HG02610 (cell line): ENCODE data around the gene TYSND1.
"Not testable (repeated sequence)": the region's sequence is repeated elsewhere in the genome, so short reads cannot be mapped to it uniquely, and the experiment has no call there.

ENCODE experiments used
- ATAC-seq: cut with Tn5 transposase; IDR thresholded peaks from one replicate; pipeline ENCODE4 v1.9.1; 2021; ENCODE audit warnings: mild to moderate bottlenecking, moderate library complexity; ENCODE audit not compliant: unreplicated experiment

TYSND1 gene, protein sequence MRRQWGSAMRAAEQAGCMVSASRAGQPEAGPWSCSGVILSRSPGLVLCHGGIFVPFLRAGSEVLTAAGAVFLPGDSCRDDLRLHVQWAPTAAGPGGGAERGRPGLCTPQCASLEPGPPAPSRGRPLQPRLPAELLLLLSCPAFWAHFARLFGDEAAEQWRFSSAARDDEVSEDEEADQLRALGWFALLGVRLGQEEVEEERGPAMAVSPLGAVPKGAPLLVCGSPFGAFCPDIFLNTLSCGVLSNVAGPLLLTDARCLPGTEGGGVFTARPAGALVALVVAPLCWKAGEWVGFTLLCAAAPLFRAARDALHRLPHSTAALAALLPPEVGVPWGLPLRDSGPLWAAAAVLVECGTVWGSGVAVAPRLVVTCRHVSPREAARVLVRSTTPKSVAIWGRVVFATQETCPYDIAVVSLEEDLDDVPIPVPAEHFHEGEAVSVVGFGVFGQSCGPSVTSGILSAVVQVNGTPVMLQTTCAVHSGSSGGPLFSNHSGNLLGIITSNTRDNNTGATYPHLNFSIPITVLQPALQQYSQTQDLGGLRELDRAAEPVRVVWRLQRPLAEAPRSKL

DNA sequence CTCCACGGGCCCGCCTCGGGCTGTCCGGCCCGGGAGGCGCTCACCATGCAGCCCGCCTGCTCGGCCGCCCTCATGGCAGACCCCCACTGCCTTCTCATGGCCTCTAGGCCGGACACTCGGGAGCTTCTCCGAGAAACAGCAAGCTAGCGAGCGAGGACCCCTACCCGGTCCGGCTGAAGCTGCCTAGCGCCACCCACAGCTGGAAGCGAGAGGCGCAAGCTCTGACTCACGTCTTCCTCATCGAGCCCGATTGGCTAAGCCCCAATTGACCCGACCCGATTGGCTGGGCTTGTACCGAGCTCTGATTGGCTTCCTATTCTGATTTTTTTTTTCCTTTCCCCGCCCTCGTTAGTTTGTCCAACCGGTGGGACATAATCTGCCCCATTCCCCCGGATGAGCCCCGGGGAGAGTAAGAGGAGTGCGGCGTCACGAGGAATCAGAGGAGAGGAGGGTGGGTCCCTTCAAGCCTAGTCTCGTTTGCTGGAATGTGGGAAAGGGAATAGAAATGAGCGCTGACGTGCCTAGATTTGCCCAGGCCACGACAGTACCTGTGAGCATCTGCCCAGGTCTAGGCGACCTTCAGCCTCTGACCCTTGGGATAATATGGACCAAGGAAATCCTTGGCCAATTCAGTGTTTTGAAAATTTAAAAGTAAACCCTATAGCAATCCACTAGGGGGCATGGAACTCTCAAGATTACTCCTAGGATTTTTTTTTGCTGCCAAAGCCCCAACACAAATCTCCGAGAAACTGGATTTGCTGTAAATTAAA is at the start of gene TYSND1:
Gene TYSND1, minus strand, starts transcription at position 212 of the 770 bp plus-strand sequence. Its CDS starts 114 bp downstream, at position 98.
- peak; percentile 92 for ATAC-seq

DNA sequence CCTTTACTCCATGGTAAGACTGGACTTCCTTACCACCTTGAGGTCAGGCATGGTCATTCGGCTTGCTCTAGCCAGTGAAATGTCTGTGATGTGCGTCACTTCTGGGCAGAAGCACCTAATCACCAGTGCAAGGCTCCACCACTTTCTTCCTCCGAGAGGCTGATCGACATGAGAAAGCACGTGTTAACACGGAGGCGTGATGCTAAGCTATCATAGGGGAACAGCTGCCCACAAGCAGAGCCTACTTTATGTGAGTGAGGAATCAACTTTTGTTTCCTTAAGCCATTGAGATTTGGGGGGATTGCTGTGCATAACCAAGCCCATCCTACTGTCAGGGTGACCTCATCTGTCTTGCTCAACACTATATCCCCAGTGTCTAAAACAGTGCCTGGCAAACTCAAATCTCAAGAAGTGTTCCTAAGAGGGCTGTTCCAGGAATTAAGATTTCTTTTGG is 46.9 kb upstream of the TYSND1 start:
- no peak for ATAC-seq

DNA sequence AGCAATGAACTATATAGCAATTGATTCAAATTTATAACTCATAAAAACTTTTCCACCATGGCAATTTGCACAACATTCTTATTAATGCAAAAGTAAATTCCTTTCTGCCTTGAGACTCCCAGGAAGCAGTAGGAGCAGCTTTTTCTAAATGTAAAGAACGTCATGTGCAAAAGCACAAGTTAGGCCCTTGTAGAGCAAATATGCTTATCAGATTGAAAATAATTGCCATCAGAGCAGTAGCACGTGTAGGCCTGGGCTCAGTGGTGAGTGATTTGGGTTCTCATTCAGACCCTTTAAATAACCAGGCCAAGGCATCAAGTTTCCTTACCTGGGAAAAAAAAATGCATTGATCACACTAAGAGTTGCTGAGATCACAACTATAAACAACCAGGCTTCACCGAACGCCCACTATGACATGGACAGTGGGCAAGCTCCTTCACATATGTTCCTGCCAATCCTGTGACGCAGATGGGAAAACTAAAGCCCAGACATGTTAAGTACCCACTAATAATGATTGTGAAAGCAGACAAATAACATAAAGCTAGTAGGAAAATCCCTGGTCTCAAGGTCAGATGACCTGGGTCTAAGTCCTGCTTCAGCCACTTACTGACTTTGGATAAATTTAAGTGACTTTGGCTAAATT is 45.9 kb upstream of the TYSND1 start:
- no peak for ATAC-seq

DNA sequence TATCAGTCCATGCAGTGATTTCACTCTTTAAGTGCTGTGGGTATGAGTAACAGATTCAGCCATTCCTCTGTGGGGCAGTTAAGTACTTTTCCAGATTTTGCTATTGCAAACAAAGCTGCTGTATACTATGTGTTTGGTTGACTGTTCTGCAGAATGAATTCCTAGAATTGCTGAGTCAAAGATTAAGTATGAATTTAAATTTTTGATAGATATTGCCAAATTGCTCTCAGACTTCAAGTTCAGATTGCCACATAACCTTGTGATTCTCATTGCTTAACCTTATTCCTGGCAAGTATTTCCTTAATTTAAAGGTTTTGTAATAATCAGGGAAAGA is 45.4 kb upstream of the TYSND1 start:
- no peak for ATAC-seq

DNA sequence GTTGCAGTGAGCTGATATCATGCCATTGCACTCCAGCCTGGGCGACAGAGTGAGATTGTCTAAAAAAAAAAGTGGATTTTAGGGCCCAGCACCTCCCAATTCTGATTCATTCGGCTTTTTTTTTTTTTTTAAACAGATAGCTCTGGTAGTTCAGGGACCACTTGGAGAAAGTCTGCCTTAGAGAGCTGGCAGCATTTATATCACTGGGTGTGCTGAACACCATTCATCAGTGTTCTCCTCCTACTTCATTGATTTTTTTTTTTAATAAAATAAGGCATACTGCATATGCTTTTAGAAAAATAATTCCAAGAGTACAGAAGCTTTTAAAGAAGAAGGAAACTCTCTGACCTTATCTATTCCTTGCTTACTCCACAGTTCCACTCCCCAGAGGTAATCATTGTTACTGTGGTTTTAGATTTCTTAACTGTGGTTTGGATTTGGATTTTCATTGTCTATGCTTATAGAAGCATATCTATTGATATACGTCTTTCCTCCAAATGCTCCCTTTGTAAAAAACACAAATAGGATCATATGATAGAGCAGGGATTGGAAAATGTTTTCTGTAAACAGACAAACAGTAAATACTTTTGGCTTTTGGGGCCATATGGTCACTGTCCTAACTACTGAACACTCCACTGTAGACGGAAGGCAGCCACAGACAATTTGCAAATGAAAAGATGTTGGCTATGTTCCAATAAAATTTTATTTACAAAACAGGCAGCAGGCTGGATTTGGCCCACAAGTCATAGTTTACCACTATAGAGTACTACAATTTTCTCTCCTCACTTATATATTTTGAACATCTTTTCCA is 44.9 kb upstream of the TYSND1 start:
- no peak for ATAC-seq

DNA sequence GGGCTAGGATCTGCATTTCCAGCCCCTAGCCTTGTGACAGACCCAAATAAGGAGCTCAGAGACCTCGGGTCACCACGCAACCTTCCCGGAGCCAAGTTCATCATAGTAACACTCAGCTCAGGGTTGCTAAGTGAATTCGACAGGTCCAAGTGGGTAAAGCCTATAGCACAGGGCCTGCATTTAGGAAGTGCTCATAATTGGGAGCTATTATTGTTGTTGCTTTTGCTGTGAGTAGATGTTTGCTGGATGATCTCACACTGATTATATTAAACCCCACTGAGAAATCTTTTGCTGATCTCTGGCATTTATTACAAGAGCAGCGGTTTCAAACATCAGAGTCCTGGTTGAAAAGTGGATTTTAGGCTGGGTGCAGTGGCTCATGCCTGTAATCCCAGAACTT is 44.1 kb upstream of the TYSND1 start:
- no peak for ATAC-seq

DNA sequence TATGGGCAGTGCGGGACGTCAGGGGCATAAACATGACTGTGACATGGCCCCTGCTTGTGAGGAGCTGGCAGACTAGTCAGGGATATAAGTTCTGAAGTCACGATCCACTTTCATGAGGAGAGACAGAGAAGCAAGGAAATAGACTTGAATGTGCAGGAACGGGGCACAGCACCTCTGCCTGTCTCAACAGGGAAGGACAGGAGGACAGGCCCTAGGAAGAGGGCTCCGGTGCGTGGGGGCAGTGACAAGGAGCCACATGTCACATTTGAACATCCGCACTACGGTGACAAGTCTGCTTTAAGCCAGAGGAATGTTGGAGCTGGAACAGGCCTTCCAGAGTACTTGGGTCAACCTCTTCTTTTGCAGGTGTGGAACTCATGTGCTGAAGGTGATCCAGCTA is 43.6 kb upstream of the TYSND1 start:
- no peak for ATAC-seq

DNA sequence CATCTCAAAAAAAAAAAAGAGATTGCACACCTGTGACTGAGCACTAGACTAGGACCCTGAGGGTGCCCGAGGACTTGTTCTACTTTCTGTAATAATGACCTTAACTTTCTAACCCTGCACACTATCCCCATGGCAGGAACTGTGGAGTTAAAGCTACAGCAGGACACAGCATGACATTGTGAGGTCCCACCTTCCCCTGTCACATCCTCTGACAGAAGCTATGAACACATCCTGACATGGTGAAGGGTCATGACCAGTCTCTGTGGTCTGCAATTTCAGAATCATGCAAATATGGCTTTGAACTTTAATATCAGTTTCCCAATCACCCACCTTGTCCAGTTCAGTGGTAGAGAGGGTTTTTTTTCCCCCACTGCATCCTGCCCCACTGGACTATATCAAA is 42.3 kb upstream of the TYSND1 start:
- ATAC-seq, result no peak

DNA sequence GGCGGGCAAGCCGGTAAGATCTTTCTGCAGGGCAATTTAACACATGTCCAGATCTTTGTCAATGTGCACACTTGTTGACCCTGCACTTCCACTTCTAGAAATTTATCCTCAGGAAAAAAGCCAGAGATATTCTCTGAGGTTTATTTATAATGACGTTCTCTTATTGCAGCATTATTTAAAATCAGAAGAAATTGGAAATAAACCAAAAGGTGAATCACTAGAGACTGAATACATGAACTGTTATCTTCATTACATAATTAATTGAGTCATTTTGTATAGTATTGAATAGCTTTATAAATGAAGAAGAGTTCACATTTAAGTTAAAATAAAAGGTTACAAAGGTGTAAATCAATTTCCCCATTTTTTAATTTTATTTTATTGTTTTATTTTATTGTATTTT is 40.1 kb upstream of the TYSND1 start:
- no peak for ATAC-seq

DNA sequence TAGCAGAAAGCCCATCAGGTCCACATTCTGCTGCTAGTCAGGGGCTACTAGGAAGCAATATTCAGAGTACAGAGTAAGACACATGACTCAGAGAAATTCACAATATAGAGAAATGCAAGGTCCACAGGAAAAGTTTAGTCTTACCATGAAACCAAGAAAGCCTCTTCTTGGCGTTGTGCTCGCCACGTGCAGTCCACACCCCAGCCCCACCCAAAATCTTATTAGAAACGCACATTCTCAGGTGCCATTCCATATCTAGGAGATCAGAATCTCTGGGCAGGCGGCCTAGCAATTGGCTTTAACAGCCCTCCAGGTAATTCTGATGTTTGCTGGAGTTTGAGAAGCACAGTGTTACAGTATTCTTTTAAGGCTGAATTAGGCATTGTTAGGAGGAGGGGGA is 39.6 kb upstream of the TYSND1 start:
- no peak for ATAC-seq

DNA sequence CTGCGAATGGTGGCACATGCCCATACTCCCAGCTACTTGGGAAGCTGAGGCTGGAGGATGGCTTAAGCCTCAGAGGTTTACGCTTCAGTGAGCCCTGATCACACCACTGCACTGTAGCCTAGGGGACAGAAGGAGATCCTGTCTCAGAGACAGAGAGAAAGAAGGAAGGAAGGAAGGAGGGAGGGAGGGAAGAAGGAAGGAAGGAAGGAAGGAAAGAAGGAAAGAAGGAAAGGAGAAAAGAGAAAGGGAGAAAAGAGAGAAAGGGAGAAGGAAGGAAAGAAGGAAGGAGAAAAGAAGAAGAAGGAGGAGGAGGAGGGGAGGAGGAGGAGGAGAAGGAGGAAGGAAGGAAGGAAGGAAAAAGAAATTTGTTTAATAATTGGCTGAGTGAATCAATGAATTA is 36.8 kb upstream of the TYSND1 start:
- ATAC-seq, result no peak

DNA sequence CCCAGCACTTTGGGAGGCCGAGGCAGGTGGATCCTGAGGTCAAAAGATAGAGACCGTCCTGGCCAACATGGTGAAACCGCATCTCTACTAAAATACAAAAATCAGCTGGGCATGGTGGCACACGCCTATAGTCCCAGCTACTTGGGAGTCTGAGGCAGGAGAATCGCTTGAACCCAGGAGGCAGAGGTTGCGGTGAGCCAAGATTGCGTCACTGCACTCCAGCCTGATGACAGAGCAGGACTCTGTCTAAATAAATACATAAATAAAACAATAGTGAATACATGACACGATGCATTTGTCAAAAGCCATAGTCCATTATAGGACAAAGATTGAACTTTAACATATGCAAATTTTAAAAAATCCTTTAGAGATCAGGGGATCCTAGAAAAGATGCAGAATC is 32.7 kb upstream of the TYSND1 start:
- ATAC-seq, result not testable (repeated sequence)

DNA sequence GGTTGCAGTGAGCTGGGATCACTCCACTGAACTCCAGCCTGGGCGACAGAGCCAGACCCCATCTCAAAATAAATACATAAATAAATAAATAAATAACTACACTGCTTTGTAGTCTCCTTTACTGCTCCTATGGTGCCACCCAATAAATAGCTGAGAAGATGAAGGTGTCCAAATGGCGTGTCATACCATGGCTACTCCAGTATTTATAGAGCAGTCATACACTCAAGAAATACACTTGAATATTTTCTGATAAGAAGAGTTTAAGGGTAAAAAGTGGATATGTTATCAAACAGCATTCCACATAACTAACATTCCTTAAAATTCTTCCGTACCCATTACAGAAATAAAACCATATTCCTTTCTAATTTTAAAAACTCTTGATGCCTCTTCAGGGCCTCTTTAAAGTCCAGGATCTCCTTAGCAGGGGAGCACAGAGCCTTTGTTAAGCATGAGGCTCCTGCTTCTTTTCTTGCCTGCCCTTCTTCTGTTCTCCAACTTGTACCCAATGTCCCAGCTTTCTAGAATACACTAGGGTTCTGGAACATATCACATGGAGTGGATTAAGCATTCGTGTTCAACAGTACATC is 31.7 kb upstream of the TYSND1 start:
- no peak for ATAC-seq

DNA sequence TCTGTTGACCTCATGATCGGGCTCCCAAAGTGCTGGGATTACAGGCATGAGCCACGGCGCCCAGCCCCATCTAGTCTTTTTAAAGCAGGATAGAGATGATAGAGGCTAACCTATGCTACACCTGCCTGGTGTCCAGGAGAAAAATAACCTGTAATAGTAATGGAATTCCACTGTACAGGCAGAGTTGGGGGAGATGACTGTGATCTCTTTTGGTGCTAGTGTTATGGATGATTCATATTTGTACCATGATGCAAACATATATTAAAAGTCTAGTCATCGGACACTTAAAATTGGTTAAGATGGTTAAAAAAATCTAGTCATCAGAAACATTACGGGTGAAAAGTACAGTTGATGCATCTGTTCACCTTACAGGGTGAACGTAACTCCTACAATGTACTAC is 29.9 kb upstream of the TYSND1 start:
- ATAC-seq, result no peak

DNA sequence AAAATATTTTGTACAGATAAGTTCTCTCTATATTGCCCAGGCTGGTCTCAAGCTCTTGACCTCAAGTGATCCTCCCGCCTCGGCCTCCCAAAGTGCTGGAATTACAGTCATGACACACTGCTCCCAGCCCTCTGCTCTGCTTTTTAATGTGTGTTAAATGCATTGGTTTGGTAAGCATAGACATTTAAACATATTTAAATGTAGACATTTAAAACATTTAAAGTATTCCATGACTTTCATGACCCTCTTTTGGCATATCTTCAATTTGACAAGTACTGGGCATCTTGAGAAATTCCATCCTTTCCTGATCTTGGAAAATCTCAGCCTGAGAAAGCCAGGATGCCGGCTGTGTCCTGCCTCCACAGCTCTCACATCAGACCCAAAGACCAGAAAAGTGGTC is 29.0 kb upstream of the TYSND1 start:
- no peak for ATAC-seq

DNA sequence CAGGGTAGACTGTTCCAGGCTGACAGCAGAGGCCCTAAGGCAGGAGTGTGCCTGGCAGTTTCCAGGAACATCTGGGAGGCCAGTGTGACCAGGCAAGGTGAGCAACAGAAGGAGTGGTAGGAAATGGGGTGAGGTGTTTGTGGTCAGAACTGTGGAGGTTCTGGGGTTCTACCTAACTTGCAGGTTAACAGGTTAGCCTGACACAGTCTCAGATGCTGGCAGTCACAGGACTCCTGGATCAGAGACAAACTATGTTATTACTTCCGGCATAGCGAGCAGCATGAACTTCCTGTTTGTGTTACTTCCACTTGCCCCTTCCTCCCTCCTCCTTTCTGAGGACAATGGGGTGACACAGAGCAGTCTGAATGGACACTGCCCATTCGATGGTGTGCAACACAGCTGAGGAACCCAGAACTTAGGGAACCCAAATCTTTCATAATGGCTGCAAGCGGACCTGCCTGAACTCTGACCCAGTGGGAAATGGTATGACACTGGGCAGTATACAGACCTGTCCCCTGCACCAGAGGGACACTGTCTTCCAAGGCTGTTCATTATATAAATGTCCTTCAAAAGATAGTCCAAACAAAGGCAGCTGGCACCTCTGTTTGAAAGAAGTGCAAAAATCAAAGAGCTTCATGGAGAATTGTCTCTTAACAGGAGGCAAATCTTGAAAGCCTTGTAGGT is 27.7 kb upstream of the TYSND1 start:
- ATAC-seq, result no peak

DNA sequence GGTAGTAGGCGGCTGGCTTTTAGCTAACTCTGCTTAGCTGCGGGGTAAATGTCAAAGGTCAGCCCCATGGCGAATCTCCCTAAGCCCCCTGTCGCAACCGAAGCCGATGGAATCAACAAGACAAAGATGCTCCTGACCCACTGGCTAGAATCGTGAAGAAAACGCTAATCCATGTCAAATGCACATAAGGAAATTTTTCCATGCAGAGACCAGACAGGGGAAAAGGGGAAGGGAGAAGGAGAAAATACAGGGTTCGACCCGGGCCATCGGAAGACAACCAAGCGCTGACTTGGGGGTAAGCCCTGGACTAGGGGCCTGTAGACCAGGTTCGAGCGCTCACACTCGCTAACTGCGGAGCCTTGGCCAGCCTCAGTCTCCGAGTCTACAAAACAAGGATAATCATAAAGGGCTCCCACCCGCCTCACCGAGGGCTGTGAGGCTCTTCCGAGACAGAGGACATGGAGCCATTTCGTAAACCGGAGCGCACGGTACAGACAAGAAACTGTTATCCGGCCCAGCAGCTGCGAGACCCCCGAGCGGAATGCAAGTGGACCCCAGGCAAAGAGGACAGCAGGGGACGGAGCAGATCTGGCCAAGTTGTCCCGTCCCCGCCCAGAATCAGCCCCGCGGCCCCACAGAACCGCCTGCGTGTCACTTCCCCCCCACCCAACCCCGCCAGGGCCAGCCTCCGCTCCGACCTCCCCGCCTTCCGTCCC is 23.3 kb upstream of the TYSND1 start:
- peak; percentile 7 for ATAC-seq

DNA sequence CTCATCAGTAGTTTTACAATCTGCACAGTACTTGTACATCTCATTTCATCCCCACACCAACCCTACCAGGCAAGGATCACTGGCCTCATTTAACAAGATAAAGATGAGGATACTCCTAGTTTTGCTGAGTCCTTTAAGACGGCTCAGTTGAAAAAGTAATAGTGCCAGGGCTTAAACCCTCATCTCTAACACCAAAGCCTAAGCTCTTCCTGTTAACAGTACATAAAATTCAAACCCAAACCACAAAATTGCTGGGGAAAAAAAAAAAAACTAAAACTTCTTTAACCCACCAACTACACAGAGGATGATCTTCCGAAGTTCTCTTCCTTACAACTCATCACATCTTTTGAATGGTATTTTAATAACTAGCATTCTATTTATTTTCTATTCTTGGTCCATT is 22.5 kb upstream of the TYSND1 start:
- ATAC-seq, result no peak

DNA sequence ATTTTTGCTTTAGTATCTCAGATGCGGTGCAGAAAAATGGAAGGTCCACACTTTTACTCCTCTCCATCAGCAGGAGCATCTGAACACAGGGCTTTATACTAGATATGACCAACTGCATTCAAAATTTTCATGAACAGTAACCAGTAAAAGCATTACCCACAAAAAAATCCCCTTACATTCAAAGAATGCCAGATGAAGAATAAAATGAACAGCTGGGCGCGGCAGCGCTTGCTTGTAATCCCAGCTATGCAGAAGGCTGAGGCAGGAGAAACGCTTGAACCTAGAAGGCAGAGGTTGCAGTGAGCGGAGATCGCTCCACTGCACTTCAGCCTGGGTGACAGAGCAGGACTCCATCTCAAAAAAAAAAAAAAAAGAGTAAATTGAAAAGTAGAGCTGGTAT is 20.7 kb upstream of the TYSND1 start:
- no peak for ATAC-seq
